GM08714 (cell line): ENCODE results near the gene KRTAP5-1.
"Not testable (repeated sequence)": the region's sequence is repeated elsewhere in the genome, so short reads cannot be mapped to it uniquely, and the experiment has no call there.

ENCODE experiments used
- H3K4me3 ChIP-seq: fragments of 200-500 bp; sonication (Bioruptor generic); 2 replicates; pipeline ENCODE4 v1.5.1; 2014; ENCODE audit warnings: mild to moderate bottlenecking, low read length, inconsistent platforms
- ZNF274 ChIP-seq: IDR thresholded peaks from 2 replicates; pipeline ENCODE4 v1.6.1; 2012; ENCODE audit warnings: mild to moderate bottlenecking, low read depth, low read length

The KRTAP5-1 gene

GRCh38 chr11:1592628-1593027 is 7.5 kb upstream of the KRTAP5-1 start:
- no peak overlapping the region for H3K4me3 ChIP-seq
- no peak for TF ChIP-seq ZNF274

GRCh38 chr11:1589996-1590395 is 4.9 kb upstream of the KRTAP5-1 start:
- no peak for TF ChIP-seq ZNF274
- H3K4me3 ChIP-seq = no peak overlapping the region

DNA sequence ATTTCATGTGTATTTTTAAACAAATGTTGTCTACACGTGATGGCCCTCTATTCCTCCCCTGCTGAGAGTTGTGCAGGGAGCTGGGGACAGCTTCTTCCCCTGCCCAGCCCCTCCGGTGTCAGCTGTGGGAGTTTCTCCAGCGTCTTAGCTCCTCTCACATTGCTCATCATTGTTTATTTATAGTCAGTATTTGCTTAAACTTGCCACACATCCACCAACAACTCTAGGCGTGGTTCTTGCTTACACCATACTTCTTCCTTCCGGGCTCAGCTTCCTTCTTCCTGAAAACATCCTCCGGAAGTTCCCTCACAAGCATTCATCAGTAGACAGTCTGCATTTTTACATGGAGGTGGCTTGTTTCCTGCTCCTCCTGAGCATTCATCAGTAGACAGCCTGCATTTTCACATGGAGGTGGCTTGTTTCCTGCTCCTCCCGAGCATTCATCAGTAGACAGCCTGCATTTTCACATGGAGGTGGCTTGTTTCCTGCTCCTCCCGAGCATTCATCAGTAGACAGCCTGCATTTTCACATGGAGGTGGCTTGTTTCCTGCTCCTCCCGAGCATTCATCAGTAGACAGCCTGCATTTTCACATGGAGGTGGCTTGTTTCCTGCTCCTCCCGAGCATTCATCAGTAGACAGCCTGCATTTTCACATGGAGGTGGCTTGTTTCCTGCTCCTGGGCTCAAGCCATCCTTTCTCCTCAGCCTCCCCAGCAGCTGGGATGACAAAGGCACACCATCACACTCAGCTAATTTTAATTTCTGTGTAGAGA is 4.3 kb upstream of the KRTAP5-1 start:
- not testable (repeated sequence) for H3K4me3 ChIP-seq

- TF ChIP-seq ZNF274 = no peak
- H3K4me3 ChIP-seq = no peak overlapping the region
These were observed 1.6 kb upstream of the KRTAP5-1 start for GRCh38 chr11:1586699-1587098.

- H3K4me3 ChIP-seq = not testable (repeated sequence)
These were observed 2.2 kb downstream of the KRTAP5-1 start for GRCh38 chr11:1582909-1583308.

DNA sequence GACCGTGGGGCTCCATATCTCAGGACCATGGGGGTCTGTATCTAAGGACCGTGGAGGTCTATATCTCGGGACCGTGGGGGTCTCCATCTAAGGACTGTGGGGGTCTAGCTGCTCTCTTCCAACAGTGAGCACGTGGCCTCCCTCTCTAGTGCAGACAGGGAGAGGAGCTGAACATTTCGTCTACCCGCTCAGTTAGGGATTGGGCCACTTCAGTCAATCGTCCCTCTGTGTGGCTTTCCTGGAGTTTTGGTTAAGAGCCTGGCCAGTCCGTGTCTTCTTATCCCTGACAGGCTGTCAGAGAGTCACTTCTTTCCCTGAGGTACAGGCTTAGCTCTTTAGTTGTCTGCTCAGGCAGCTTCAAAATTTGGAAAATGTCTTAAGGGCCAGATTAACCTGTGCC is 3.1 kb downstream of the KRTAP5-1 start:
- H3K4me3 ChIP-seq = no peak overlapping the region
- TF ChIP-seq ZNF274 = no peak

DNA sequence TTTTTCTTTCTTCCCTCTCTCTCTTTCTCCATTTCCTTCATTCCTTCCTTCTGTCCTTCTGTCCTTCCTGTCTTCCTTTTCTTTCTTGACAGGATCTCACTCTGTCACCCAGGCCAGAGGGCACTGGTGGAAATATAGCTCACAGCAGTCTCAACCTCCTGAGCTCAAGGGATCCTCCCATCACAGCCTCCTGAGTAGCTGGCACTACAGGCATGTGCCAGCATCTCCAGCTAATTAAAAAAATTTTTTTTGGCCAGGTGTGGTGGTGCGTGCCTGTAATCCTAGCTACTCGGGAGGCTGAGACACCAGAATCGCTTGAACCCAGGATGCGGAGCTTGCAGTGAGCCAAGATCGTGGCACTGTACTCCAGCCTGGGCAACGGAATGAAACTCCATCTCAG is 8.3 kb downstream of the KRTAP5-1 start:
- TF ChIP-seq ZNF274 = no peak
- H3K4me3 ChIP-seq = no peak overlapping the region

GRCh38 chr11:1575756-1576155 is 9.3 kb downstream of the KRTAP5-1 start:
- H3K4me3 ChIP-seq = not testable (repeated sequence)

DNA sequence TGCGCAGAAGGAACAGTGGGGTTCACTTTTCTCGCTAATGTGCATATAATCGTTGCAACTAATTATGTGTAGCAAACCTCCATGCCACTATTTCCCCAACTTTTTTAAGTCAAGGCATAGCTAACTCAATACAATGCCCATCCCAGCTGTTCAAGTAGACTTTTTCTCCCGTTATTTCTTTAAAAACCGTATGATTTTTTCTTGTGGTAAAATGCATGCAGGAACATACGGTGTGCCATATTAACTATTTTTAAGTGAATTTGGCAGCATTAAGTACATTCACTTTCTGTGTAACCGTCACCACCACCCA is 10.2 kb downstream of the KRTAP5-1 start:
- no peak for TF ChIP-seq ZNF274
- H3K4me3 ChIP-seq = no peak overlapping the region

GRCh38 chr11:1574238-1574932 is 10.7 kb downstream of the KRTAP5-1 start:
- no peak for TF ChIP-seq ZNF274
- H3K4me3 ChIP-seq = no peak overlapping the region

DNA sequence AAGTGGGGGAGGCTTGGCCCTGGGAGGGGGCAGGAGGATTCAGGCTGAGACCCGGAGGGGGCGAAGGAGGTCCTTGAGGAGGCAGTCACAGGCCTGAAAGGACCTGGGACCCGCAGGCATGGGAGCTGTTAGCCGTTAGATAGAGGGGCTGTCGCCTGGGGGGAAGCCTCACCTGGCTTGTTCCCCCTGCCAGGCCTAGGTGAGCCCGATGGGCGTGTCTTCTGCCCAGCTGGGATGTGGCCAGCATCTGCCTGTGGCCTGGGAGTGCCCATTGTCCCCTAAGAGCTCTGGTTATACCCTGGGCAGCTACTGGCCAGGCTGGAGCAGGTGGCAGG is 11.2 kb downstream of the KRTAP5-1 start:
- TF ChIP-seq ZNF274 = no peak
- no peak overlapping the region for H3K4me3 ChIP-seq

DNA sequence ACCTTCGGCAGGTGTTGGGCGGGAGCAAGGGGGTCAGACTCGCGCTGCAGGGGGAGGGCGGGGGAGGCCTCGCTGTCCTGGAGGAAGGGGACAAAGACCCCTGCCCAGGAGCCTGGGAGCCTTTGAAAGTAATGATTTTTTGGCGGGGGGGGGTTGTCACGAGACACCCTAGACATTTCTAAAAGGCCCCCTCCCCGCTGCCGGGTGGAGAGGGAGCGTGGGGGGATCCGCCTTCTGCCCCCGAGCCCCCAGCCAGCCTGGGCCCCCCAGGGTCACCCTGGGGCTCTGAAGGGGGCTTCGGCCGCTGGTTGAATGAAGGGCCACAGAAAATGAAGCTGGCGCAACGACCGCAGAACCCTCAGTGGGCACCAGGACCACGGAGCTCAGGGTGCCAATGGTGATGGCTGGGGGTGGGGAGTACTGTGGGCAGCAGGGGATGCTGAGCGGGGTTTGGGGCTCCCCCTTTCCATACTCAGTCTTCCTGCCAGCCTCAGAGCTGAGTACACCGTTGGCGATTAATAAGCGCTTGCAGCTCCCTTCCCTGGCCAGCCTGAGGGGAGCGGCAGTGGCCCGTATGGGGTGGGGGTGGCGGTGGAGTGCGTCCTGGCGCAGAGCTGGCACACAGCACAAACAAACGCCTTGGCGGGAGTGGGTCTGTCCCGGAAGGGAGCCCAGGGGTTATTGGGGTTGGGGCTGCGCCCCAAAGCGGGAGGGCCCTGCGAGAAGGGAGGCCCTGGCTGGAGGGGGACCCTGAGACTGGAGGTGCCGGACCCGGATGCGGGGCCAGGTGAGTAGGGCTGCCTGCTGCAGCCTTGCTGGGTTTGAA is 11.8 kb downstream of the KRTAP5-1 start:
- no peak overlapping the region for H3K4me3 ChIP-seq
- no peak for TF ChIP-seq ZNF274

- no peak for TF ChIP-seq ZNF274
- peak within 1 kb of the TSS; percentile 43; the same call in 1 of the 2 replicates for H3K4me3 ChIP-seq
These were observed 12.6 kb downstream of the KRTAP5-1 start, which contains the start of gene DUSP8 for GRCh38 chr11:1572197-1573076. DUSP8 (minus strand) TSS chr11:1572271; CDS start chr11:1565826, 6,445 bp downstream.

DNA sequence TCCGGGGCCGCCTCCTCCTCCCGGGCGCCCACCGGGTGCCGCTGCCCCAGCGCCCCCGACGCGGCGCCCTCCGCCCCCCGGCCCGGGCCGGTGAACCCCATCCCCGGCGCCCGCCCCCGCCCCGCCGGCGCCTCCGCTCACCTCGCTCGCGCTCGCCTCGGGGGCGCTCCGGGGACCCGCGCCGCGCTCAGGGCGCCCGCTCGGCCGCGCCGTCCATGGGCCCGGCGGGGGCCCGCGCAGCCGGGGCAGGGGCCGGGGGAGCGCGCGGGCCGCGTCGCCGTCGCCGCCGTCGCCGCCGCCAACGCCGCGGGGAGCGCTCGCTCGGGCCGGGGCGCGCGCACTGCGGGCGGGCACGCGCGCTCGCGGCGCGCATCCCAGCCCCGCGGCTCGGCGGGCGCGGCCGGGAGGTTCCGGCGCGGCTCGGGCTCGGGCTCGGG is 13.3 kb downstream of the KRTAP5-1 start:
- TF ChIP-seq ZNF274 = no peak
- H3K4me3 ChIP-seq = no peak overlapping the region
